GM18951 (cell line): ENCODE measurements around the gene FAF2.

Experiments used
- POLR2A ChIP-seq: IDR thresholded peaks from 4 replicates; pipeline ENCODE4 v1.6.1; 2011; ENCODE audit warnings: mild to moderate bottlenecking; ENCODE audit not compliant: insufficient read length, insufficient read depth; ENCODE audit errors: extremely low read depth
- in situ Hi-C: fragments of 300-500 bp; cut with MboI; formaldehyde crosslinking; loops from one replicate; pipeline ENCODE4 v1.12.0; 2022; ENCODE audit warnings: low sequenced_read_pairs, mixed read lengths, inconsistent platforms; ENCODE audit not compliant: unreplicated experiment

Gene FAF2

GRCh38 chr5:176412517-176413254 is 35.5 kb upstream of the FAF2 start:
- no peak for TF ChIP-seq POLR2A
- in situ Hi-C loops: loop anchor here (25.0 kb wide), 1 partner anchor 675 kb away; no protein-coding TSS in a partner anchor

GRCh38 chr5:176413255-176413565 is 35.0 kb upstream of the FAF2 start:
- in situ Hi-C loops: loop anchor here (25.0 kb wide), 1 partner anchor 676 kb away; no protein-coding TSS in a partner anchor

GRCh38 chr5:176413709-176414191 is 34.4 kb upstream of the FAF2 start:
- in situ Hi-C loops: loop anchor here (25.0 kb wide), 1 partner anchor 676 kb away; no protein-coding TSS in a partner anchor
- TF ChIP-seq POLR2A: no peak

More at GRCh38 chr5:176413255-176413565, 35.0 kb upstream of the FAF2 start:
- no peak for TF ChIP-seq POLR2A

GRCh38 chr5:176414704-176415103 is 33.5 kb upstream of the FAF2 start:
- TF ChIP-seq POLR2A: no peak
- in situ Hi-C loops: loop anchor here (25.0 kb wide), 1 partner anchor 677 kb away; no protein-coding TSS in a partner anchor

- in situ Hi-C loops: loop anchor here (25.0 kb wide), 1 partner anchor 678 kb away; no protein-coding TSS in a partner anchor
Measured at GRCh38 chr5:176415240-176415951, 32.8 kb upstream of the FAF2 start.

GRCh38 chr5:176415952-176416924 is 31.9 kb upstream of the FAF2 start, which contains the start of gene CLTB:
CLTB (minus strand) TSS chr5:176416539; CDS start chr5:176416363, 176 bp downstream.
- TF ChIP-seq POLR2A: peak; percentile 79
- in situ Hi-C loops: loop anchor here (25.0 kb wide), 1 partner anchor 679 kb away; no protein-coding TSS in a partner anchor

More at GRCh38 chr5:176415240-176415951, 32.8 kb upstream of the FAF2 start:
- no peak for TF ChIP-seq POLR2A

GRCh38 chr5:176416965-176417364 is 31.2 kb upstream of the FAF2 start:
- TF ChIP-seq POLR2A: no peak
- in situ Hi-C loops: loop anchor here (25.0 kb wide), 1 partner anchor 680 kb away; no protein-coding TSS in a partner anchor

GRCh38 chr5:176418251-176418650 is 29.9 kb upstream of the FAF2 start:
- no peak for TF ChIP-seq POLR2A
- in situ Hi-C loops: loop anchor here (25.0 kb wide), 1 partner anchor 681 kb away; no protein-coding TSS in a partner anchor

GRCh38 chr5:176420086-176420485 is 28.1 kb upstream of the FAF2 start:
- in situ Hi-C loops: loop anchor here (25.0 kb wide), 1 partner anchor 683 kb away; no protein-coding TSS in a partner anchor
- no peak for TF ChIP-seq POLR2A

GRCh38 chr5:176420972-176421544 is 27.1 kb upstream of the FAF2 start:
- no peak for TF ChIP-seq POLR2A
- in situ Hi-C loops: loop anchor here (25.0 kb wide), 1 partner anchor 684 kb away; no protein-coding TSS in a partner anchor

GRCh38 chr5:176424181-176424580 is 24.0 kb upstream of the FAF2 start:
- in situ Hi-C loops: loop anchor here (25.0 kb wide), 1 partner anchor 687 kb away; no protein-coding TSS in a partner anchor
- TF ChIP-seq POLR2A: no peak

- in situ Hi-C loops: no loop called here
- no peak for TF ChIP-seq POLR2A
Measured at GRCh38 chr5:176425138-176425537, 23.0 kb upstream of the FAF2 start.
